Measurements from ENCODE around the gene ULBP1.
"Not testable (repeated sequence)": the region's sequence is repeated elsewhere in the genome, so short reads cannot be mapped to it uniquely, and the experiment has no call there.

ULBP1 gene

DNA sequence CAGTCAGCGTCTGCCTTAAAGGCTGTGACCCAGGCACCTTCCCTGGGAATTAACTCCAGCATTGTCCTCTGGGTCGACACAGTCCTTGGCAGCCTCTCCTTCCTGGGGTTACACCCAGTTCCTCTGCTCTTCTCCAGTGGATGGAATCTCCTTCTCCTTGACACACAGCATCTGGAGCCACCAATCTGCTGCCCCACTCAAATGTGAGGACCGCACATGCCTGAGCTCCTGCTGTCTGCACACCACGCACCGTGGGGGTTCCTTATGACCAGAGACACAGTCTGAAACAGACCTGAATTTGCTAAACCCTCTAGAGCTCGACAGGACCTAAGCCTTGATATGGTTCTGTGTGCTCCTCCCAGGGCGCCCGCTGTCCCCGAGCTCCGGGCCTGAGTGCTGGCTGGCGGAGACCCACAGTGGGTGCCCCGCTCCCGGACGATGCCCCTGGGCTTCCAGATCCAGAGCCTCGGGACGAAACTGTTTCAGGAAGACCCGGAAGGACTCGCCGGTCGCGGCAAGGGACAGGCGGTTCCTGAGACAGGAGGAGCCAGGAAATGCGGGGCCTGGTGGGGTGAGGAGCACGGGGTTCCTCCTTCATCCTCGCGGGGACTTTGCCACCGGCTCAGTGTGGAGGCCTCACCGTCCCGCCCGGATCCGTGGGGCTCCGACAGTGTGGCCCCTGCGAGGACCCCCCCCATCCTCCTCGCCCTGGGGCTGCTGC lies 38.3 kb upstream of the ULBP1 start:
- TF ChIP-seq CTCF (IDR thresholded peaks at IDR 0.05; ENCODE audit: low read depth, low read length, missing control alignments): no peak
- in situ Hi-C loops (cut with HindIII; ENCODE audit: low sequenced_read_pairs): no loop called here
- DNase-seq (ENCODE audit: low read depth): no peak
- peak overlapping the region; percentile 43 for H3K4me3 ChIP-seq (ENCODE audit: low read depth, low read length)

GRCh38 chr6:149925974-149926777 lies 37.6 kb upstream of the ULBP1 start:
- peak overlapping the region; percentile 43 for H3K4me3 ChIP-seq (ENCODE audit: low read depth, low read length)
- in situ Hi-C loops (cut with HindIII; ENCODE audit: low sequenced_read_pairs): no loop called here
- peak; percentile 47 for DNase-seq (ENCODE audit: low read depth)
- TF ChIP-seq CTCF (IDR thresholded peaks at IDR 0.05; ENCODE audit: low read depth, low read length, missing control alignments): peak; percentile 92

DNA sequence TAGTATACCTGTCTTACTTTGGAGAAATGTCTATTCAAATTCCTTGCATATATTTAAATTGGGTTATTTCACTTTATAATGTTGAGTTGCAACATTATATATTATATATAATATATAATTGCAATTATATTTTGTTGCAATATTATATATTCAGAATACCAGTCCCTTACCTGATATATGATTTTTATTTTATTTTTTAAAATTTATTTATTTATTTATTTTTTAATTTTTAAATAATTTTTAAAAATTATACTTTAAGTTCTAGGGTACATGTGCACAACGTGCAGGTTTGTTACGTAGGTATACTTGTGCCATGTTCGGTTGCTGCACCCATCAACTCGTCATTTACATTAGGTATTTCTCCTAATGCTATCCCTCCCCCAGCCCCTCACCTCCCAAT lies 36.7 kb upstream of the ULBP1 start:
- DNase-seq (ENCODE audit: low read depth); in situ Hi-C loops (cut with HindIII; ENCODE audit: low sequenced_read_pairs); H3K4me3 ChIP-seq (ENCODE audit: low read depth, low read length): not testable (repeated sequence)

DNA sequence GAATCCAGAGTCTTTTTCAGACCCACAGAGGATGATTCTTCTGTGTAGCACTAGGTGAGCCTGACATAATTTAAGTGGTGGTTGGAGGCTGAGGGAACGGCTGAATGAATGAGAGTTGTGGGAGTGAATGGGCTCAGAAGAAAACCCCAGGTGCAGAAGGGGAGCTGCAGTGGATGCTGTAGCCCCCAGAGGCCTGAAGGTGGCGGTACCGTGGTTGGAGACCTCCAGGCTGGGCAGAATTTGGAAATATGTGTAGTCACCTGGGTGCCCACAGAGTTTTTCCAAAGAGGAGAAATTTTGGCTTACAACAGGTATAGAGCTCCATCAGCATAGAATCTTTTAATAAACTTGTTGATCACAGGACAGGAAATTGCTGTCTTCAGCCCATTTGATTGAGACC lies 34.3 kb upstream of the ULBP1 start:
- no peak for DNase-seq (ENCODE audit: low read depth)
- TF ChIP-seq CTCF (IDR thresholded peaks at IDR 0.05; ENCODE audit: low read depth, low read length, missing control alignments): peak; percentile 59
- H3K4me3 ChIP-seq (ENCODE audit: low read depth, low read length): no peak overlapping the region
- in situ Hi-C loops (cut with HindIII; ENCODE audit: low sequenced_read_pairs): no loop called here

- DNase-seq (ENCODE audit: low read depth): no peak
- in situ Hi-C loops (cut with HindIII; ENCODE audit: low sequenced_read_pairs): no loop called here
- H3K4me3 ChIP-seq (ENCODE audit: low read depth, low read length): no peak overlapping the region
- TF ChIP-seq CTCF (IDR thresholded peaks at IDR 0.05; ENCODE audit: low read depth, low read length, missing control alignments): no peak
Observed at GRCh38 chr6:149931501-149931900, 32.2 kb upstream of the ULBP1 start.

- no peak overlapping the region for H3K4me3 ChIP-seq (ENCODE audit: low read depth, low read length)
- DNase-seq (ENCODE audit: low read depth): no peak
- in situ Hi-C loops (cut with HindIII; ENCODE audit: low sequenced_read_pairs): no loop called here
- no peak for TF ChIP-seq CTCF (IDR thresholded peaks at IDR 0.05; ENCODE audit: low read depth, low read length, missing control alignments)
Observed at GRCh38 chr6:149933036-149933435, 30.7 kb upstream of the ULBP1 start.

- no peak for TF ChIP-seq CTCF (IDR thresholded peaks at IDR 0.05; ENCODE audit: low read depth, low read length, missing control alignments)
- H3K4me3 ChIP-seq (ENCODE audit: low read depth, low read length): no peak overlapping the region
- no peak for DNase-seq (ENCODE audit: low read depth)
- in situ Hi-C loops (cut with HindIII; ENCODE audit: low sequenced_read_pairs): no loop called here
Observed at GRCh38 chr6:149933461-149933860, 30.3 kb upstream of the ULBP1 start.
